Mesodermal cell (in vitro differentiated cells): ENCODE results near the gene FERMT3.

Experiments used
- H3K27ac ChIP-seq: 2 replicates; pipeline ENCODE4 v1.7.0; 2013; ENCODE audit warnings: mild to moderate bottlenecking, low read depth, low read length, moderate library complexity; ENCODE audit not compliant: severe bottlenecking
- H3K36me3 ChIP-seq: 2 replicates; pipeline ENCODE4 v1.7.1; 2013; ENCODE audit warnings: mild to moderate bottlenecking, low read length, moderate library complexity; ENCODE audit not compliant: control insufficient read depth, insufficient read depth
- H3K4me1 ChIP-seq: one replicate; pipeline ENCODE4 v1.7.1; 2013; ENCODE audit warnings: mild to moderate bottlenecking, low read length; ENCODE audit not compliant: insufficient read depth, control insufficient read depth, poor library complexity, severe bottlenecking
- H3K4me3 ChIP-seq: 2 replicates; pipeline ENCODE4 v1.7.0; 2013; ENCODE audit warnings: low read length, control low read depth, mild to moderate bottlenecking; ENCODE audit not compliant: insufficient read depth, poor library complexity, severe bottlenecking; ENCODE audit errors: extremely low read depth
- H3K9me3 ChIP-seq: 2 replicates; pipeline ENCODE4 v1.7.1; 2013; ENCODE audit warnings: mild to moderate bottlenecking, low read length, moderate library complexity; ENCODE audit not compliant: control insufficient read depth
- WGBS, 2 experiments: methylation state at CpG; one replicate each; pipeline ENCODE4 v1.1.5; 2013; ENCODE audit warnings: missing lambda C conversion rate in 2 of 2; ENCODE audit not compliant: insufficient coverage in 2 of 2; 5-methylcytosine and 5-hydroxymethylcytosine counted together

FERMT3 gene

GRCh38 chr11:64229744-64230170 is 23.2 kb downstream of the FERMT3 start:
- peaks cover 11% of the 10 kb centered on the region for H3K4me1 ChIP-seq
- H3K9me3 ChIP-seq = no peaks in the 10 kb centered on the region
- peaks cover 2% of the 10 kb centered on the region for H3K36me3 ChIP-seq
- peak overlapping the region; percentile 17 for H3K27ac ChIP-seq
- WGBS, 2 experiments = 66 to 70% methylated on average over 13 of the region's 13 CpGs
- H3K4me3 ChIP-seq = peak overlapping the region; percentile 54

- Histone ChIP-seq H3K9me3 (no peaks in the 10 kb centered on the region), H3K4me3 (peak within 1 kb of the TSS; percentile 54), H3K36me3 (peaks cover 2% of the 10 kb centered on the region), H3K27ac (peak within 1 kb of the TSS; percentile 17), H3K4me1 (peaks cover 7% of the 10 kb centered on the region)
- WGBS, 2 experiments = 1% methylated on average over 60 to 61 of the region's 62 CpGs
These were observed 23.9 kb downstream of the FERMT3 start, which contains the start of gene DNAJC4 for GRCh38 chr11:64230171-64230984. TSS of gene DNAJC4 (plus strand) at chr11:64230548. CDS start at chr11:64230855, 307 bp downstream.

GRCh38 chr11:64230985-64231365 is 24.5 kb downstream of the FERMT3 start:
- Histone ChIP-seq H3K4me1 (peaks cover 5% of the 10 kb centered on the region), H3K4me3 (peak overlapping the region; percentile 54), H3K36me3 (peaks cover 2% of the 10 kb centered on the region), H3K9me3 (no peaks in the 10 kb centered on the region), H3K27ac (no peak overlapping the region)
- 17% methylated on average over 7 of the region's 8 CpGs; no CpG with 5 or more reads in 1 of the 2 experiments for WGBS, 2 experiments

GRCh38 chr11:64231546-64231945 is 25.0 kb downstream of the FERMT3 start:
- Histone ChIP-seq H3K4me1 (peaks cover 5% of the 10 kb centered on the region), H3K9me3 (no peaks in the 10 kb centered on the region), H3K27ac (no peak overlapping the region), H3K36me3 (peaks cover 2% of the 10 kb centered on the region), H3K4me3 (no peak overlapping the region)
- WGBS, 2 experiments = 88 to 94% methylated on average over 6 to 7 of the region's 7 CpGs

GRCh38 chr11:64232182-64232966 is 25.9 kb downstream of the FERMT3 start:
- Histone ChIP-seq H3K9me3 (no peaks in the 10 kb centered on the region), H3K36me3 (peaks cover 5% of the 10 kb centered on the region), H3K27ac (no peak overlapping the region), H3K4me3 (no peak overlapping the region), H3K4me1 (no peaks in the 10 kb centered on the region)
- WGBS, 2 experiments = 96% methylated on average over 13 to 15 of the region's 15 CpGs

- Histone ChIP-seq H3K36me3 (peaks cover 11% of the 10 kb centered on the region), H3K4me1 (no peaks in the 10 kb centered on the region), H3K27ac (no peak overlapping the region), H3K9me3 (no peaks in the 10 kb centered on the region), H3K4me3 (no peak overlapping the region)
- WGBS, 2 experiments = 95 to 97% methylated on average over 8 of the region's 8 CpGs
These were observed 26.4 kb downstream of the FERMT3 start for GRCh38 chr11:64232967-64233315.

- peak within 1 kb of the TSS; percentile 52 for H3K4me3 ChIP-seq
- H3K27ac ChIP-seq = no peak within 1 kb of the TSS
- WGBS, 2 experiments = 2 to 4% methylated on average over 26 to 41 of the region's 62 CpGs
These were observed 27.5 kb downstream of the FERMT3 start, which contains the start of gene VEGFB for GRCh38 chr11:64233913-64234586. TSS of gene VEGFB (plus strand) at chr11:64234584. CDS start at chr11:64234834, 250 bp downstream.

GRCh38 chr11:64234647-64235379 is 28.3 kb downstream of the FERMT3 start:
- Histone ChIP-seq H3K9me3 (no peaks in the 10 kb centered on the region), H3K27ac (no peak overlapping the region), H3K4me3 (peak overlapping the region; percentile 52), H3K4me1 (peaks cover under 1% of the 10 kb centered on the region), H3K36me3 (peaks cover 16% of the 10 kb centered on the region)
- 2 to 4% methylated on average over 36 to 69 of the region's 80 CpGs for WGBS, 2 experiments

More at GRCh38 chr11:64233913-64234586, 27.5 kb downstream of the FERMT3 start, which contains the start of gene VEGFB:
- Histone ChIP-seq H3K9me3 (no peaks in the 10 kb centered on the region), H3K36me3 (peaks cover 18% of the 10 kb centered on the region), H3K4me1 (no peaks in the 10 kb centered on the region)

- 97 to 99% methylated on average over 10 of the region's 12 CpGs for WGBS, 2 experiments
- no peak overlapping the region for H3K27ac ChIP-seq
- H3K4me3 ChIP-seq = peak overlapping the region; percentile 52
- H3K36me3 ChIP-seq = peaks cover 16% of the 10 kb centered on the region
- no peaks in the 10 kb centered on the region for H3K9me3 ChIP-seq
- peaks cover 9% of the 10 kb centered on the region for H3K4me1 ChIP-seq
These were observed 29.1 kb downstream of the FERMT3 start for GRCh38 chr11:64235437-64236161.
